ENCODE measurements around the gene FLVCR2.

The FLVCR2 gene

GRCh38 chr14:75630695-75631452, 52.5 kb downstream of the FLVCR2 start:
- no peak for DNase-seq (ENCODE audit: low spot score)

GRCh38 chr14:75631453-75631831, 53.0 kb downstream of the FLVCR2 start:
- no peak for DNase-seq (ENCODE audit: low spot score)

- DNase-seq (ENCODE audit: low spot score): no peak
Measured at GRCh38 chr14:75634848-75635247, 56.4 kb downstream of the FLVCR2 start.

DNA sequence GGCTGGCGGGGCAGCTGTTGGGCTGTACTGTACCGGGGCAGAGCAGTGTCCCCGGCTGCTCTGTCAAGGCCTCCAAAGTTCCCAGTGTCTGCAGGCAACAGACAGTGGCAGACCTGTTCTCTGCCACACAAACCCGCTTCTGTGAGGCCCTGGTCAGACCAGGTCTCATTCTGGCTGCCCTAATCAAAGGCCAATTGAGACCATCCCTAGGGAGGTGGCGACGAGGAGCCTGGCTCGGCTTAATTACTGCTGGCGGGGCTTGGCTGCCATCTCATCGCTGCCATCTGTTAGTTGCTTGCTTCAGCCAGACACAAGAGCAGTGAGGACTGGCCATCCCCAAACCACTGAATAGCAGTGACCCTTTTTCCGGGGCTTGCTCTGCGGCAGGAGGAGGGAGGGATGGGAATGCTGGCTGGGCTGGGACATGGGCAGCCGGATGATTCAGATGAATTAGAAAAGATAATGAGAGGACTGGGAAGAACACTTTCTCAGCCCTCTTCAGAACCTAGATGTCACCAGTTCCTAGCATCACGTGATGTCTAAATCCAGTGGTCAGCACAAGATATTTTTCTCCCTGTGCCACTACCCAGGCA, 57.8 kb downstream of the FLVCR2 start:
- no peak for DNase-seq (ENCODE audit: low spot score)

GRCh38 chr14:75640876-75641275, 62.5 kb downstream of the FLVCR2 start:
- DNase-seq (ENCODE audit: low spot score): no peak

GRCh38 chr14:75643985-75644384, 65.6 kb downstream of the FLVCR2 start:
- no peak for DNase-seq (ENCODE audit: low spot score)

GRCh38 chr14:75645056-75645455, 66.6 kb downstream of the FLVCR2 start:
- no peak for DNase-seq (ENCODE audit: low spot score)

DNA sequence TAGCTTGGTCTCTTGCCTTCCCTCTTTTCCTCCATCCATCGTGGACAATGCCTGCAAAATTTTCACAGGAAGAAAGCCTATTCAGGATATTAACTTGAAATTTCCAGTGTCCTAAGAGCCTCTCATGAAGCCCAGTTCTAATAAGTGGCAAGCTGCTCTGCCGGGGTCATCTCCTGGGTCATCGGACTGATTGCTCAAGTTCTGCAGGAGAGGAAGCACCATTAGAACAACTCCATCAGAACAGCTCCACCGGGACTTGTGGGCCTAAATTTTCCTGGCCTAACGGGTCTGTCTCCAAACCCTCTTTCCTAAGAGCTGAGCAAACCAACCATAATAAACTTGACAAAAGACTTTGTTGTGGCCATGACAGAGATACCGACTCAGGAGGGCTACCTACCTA, 68.3 kb downstream of the FLVCR2 start:
- no peak for DNase-seq (ENCODE audit: low spot score)

DNA sequence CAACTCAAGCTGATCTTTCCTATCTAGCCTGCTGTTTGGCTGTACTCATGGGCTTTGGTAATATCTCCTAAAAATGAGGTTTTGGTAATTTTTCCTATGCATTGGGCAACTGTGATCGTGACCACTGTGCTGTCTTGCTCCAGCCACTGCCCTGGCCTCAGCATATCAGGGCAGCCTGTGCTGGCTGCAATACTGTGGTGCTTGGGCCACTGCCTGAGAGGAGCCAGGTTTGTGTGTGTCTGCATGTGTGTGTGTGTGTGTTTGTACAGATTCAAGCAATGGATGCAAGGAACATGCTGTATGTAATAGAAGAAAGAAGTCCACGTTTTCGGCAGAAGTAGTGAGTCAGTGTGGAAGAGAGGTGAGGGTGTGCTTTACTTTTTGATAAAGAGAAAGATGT, 69.2 kb downstream of the FLVCR2 start:
- no peak for DNase-seq (ENCODE audit: low spot score)

- peak; percentile 26 for DNase-seq (ENCODE audit: low spot score)
Measured at GRCh38 chr14:75648066-75648838, 69.8 kb downstream of the FLVCR2 start.

DNA sequence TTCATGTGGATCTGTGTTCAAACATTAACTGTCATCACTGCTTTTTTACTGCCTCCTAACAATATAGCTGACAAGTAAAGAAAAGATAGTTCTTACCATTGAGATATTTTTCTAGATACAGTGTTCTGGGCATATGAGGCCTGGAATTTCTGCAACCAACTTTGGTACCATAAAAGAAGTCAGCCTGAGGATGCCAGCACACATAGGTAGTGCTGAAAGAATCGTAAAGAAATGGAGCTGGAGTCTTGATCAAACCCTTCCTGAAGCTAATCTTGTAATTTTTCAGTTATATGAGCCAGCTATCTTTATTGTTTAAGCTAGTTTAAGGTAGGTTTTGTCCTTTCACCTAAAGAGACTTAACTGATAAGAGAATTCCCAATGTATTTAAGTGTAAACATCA, 70.9 kb downstream of the FLVCR2 start:
- DNase-seq (ENCODE audit: low spot score): no peak

DNA sequence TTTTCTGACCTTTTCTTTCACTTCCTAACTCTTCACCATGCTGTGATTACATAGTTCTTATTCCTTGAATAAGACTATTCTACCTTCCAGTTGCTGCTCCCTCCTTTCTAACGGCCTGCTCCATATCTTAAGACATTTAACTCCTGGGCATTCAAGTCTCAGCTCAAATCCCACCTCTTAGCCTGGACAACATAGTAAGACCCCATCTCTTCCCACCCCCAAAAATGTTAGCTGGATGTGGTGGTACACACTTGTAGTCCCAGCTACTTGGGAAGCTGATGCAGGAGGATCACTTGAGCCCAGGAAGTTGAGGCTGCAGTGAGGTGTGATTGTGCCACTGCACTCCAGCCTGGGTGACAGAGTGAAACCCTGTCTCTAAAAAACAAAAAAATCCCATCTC, 71.4 kb downstream of the FLVCR2 start:
- DNase-seq (ENCODE audit: low spot score): no peak

GRCh38 chr14:75650253-75651058, 72.0 kb downstream of the FLVCR2 start:
- DNase-seq (ENCODE audit: low spot score): no peak

DNA sequence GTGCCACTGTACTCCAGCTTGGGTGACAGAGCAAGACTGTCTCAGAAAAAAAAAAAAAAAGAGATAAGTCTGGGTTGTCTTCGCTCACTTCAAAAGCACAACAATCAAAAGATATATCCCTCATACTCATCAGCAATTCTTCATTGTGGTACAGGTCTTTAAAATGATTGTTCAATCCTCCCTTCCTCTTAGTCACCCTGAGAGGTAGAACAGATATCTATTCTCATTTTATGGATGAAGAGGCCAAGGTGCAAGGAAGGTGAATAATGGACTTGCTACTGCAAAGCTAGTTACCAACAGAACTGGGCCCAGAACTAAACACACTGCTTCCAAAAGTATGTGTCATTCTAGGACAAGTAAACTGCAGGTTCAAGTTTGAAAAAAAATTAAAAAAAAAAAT, 75.1 kb downstream of the FLVCR2 start:
- no peak for DNase-seq (ENCODE audit: low spot score)

DNA sequence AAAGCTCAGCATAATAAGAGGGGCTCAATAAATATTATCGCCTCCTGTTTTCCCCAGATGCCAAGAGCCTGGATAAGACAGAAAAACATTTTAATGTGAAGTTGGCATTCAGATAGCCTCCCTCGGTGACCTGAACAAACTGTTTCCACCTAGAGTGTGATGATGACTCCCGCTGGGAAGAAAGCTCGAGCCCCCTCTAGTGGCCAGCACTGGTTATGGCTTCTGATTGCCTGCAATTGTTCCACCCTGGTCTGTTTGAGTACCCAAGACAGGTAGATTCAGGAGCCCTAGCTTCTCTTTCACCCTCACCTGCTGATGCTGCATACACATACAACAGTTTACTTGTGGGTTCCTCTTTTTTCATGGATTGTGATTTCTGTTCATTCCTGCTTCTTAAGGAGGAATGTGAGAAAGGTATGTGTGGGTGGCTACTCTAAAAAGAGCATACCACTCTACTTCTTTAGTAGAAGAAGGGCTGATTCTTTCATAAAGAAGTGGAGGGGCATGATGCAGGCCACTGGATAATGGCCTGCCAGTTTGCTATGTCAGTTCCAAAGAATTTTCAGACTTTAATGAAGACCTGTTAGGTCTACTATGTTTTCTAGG, 75.8 kb downstream of the FLVCR2 start:
- DNase-seq (ENCODE audit: low spot score): peak; percentile 69

DNA sequence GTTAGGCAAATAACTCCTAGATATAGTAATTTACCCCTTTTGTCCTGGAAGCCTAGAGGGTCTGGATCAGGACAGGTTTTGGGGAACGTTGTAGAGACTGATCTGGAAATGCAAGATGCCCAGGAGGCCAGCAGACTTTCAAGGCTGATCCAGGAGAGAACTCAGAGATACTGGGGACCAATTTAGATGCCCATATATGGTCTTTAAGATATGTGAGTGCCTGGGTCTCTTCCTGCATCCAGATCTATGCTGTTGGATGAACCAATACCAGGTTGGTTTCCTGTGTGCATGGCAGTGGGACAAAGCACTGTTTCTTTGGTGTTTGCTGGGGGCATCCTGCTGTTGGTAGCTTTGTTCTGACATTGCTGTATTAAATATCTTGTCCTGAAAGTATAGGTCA, 76.8 kb downstream of the FLVCR2 start:
- no peak for DNase-seq (ENCODE audit: low spot score)

GRCh38 chr14:75657331-75657730, 78.9 kb downstream of the FLVCR2 start:
- no peak for DNase-seq (ENCODE audit: low spot score)

DNA sequence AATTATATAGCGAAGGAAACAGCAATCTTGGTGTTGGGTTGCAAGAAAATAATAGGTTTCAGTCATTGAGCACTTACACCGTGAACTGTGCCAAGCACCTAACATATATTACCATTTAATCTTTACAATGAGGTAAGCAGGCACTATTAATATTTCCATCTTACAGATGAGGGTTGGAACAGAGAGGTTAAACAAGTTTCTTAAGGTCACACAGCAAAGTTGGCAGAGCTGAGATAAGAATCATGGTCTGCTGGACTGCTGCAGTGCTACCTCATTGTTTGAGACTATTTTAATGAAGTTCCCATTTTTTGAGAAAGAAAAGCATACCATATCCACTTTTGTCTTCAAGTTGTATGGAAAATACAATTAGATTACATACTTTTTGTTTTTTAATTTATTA, 80.5 kb downstream of the FLVCR2 start:
- DNase-seq (ENCODE audit: low spot score): no peak

DNA sequence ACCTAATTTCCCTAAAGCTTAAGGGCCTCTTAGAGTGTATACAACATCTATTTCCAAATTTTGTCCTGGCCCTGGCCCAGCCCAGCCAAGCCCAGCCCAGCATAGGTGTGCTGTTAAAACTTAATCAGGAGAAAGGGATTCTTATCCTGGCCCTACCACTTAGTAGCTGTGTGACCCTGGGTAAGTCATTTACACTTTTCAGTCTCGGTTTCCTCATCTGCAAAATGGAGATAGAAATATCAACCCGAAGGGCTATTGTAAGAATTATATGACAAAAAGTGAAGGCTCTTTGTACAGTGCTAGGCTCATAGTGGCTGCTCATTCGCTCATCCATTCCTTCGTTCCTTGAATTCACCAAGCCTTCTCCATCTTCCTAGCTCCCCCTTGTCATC, 81.8 kb downstream of the FLVCR2 start:
- no peak for DNase-seq (ENCODE audit: low spot score)

DNA sequence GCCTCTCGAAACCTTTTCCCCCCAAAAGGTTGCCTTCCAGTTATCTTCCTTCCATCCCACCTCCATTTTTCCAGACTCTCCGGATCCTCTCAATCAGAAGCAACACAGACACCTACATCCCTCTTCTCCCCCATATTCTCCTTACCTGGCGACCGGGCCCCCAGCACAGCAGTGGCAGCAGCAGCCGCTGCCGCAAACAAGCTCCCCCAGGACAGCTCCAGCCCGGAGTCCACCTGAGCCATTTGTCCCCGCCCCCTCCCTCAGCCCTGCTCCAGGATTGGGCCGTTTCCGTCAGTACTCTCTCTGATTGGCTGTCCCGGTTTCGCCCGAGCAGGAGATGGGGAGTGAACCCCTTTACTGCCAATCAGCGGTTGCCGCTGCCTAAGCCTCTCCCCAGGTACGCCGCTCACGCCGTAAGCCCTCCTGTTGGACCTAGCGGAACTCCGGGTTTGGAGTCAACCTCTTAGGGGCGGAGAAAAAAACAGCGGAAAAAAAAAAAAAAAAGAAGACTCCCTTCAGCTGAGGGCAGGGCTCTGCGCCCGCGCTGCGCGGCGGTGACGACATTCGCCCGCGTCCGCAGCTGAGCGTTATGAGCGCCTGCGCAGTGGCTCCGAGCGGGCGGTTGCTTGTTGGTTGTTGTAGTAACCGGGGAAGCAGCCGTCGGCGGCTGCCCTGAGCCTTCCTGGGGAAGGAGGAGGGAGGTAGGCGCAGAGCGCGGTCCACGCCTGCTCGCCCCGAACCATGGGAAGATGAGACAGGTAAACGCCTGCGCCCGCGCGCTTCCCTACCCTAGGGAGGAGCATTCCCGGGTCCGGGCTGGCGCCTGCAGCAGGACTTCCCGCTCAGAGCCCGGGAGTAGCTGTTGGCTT, 82.4 kb downstream of the FLVCR2 start, which contains the start of the genes ERG28 and TTLL5:
TSS of gene ERG28 (minus strand) at position 247 of the 869 bp plus-strand sequence. CDS start 3,374 bp downstream, outside the sequence.
TSS of gene TTLL5 (plus strand) at position 617 of the 869 bp plus-strand sequence. CDS start 1,904 bp downstream, outside the sequence.
- DNase-seq (ENCODE audit: low spot score): peak; percentile 94

- DNase-seq (ENCODE audit: low spot score): no peak
Measured at GRCh38 chr14:75661499-75661814, 83.0 kb downstream of the FLVCR2 start.

Data from RKO (cell line).